HUDEP-2 (cell line): Measurements from ENCODE around the gene NACA2.
"Not testable (repeated sequence)": the region's sequence is repeated elsewhere in the genome, so short reads cannot be mapped to it uniquely, and the experiment has no call there.

ENCODE experiments used
- DNase-seq, 76 experiments: peaks; one replicate each; lab custom pipeline; 2025; ENCODE audit not compliant: unreplicated experiment in 76 of 76; lab: John Stamatoyannopoulos, UW

The NACA2 gene

GRCh38 chr17:61579961-61580360 lies 11.1 kb downstream of the NACA2 start:
- no peak for DNase-seq

DNA sequence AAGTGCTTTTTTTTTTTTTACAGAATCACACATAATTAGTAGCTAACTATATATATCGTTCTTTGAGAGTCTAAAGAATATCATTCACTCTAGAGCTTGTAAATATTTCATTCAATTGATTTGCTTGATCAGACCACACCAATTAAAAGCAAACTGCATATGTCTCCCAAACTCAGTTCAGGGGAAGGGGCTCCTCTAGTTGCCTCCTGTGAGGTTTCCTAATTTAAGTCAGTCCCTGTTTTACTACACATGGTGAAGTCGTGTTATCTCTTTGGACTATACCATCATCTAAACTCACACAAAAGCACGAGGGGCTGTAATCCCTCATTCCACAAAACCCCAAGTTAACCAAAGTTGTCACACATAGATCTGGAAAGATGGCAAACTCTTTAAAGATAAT lies 11.7 kb downstream of the NACA2 start:
- DNase-seq, result no peak

DNA sequence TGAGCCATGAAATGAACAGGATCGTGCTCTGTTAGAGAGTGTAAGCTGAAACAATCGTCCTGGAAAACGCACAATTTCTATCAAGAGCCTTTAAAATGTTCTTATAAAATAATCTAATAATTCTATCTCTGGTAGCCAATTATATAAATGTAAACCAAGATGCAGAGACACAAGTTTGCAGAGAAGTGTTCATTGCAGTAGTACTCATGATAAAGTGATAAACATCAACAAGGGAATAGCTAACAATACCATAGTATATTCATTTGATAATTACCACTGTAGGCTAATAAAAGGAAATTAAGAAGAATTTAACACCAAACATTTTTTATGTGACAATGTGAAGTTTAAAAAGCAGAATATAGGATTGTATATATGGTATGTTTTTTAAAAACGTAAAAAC lies 12.4 kb downstream of the NACA2 start:
- DNase-seq, result no peak

- DNase-seq, result no peak
Observed at GRCh38 chr17:61575983-61576382, 15.0 kb downstream of the NACA2 start.

- DNase-seq, result no peak
Observed at GRCh38 chr17:61575352-61575975, 15.6 kb downstream of the NACA2 start.

DNA sequence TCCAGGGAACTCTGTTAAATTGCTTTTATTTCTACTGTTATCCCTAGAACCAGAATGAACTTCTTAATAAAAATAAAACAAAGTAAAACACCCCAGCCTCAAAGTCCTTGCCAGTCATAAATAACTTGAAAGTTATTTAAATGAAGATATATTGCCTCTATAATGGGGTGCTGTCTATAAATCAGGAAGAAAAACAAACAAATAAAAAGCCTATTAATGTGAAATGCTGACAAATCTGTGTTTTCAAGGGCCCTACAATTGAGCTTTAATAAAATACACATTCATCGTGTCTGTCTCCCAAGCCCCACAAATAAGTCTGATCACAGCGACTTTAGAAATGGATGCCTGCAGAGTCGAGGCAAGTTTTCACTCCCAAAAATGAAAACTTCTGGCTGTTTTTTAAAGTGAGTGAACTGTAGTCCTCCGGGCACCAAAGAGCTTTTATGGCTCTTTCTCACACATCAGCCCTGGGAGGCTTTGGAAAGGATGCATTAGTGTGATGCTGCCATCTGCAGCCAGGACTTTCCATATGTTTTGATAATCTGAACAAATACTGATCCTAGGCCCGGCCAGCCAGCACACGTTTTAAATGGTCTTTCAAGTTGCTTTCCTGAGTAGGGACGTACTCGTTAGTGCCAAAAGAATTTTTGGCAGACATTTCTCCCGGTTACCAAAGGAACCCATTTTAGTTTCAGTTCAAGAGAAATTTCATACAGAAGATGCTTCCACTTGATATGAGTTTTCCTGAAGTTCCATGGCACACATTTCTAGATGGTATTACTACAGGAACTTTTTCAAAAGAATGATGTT lies 16.3 kb downstream of the NACA2 start:
- peak in 2 of 76 experiments; percentile 3 to 6 for DNase-seq

- DNase-seq, result not testable (repeated sequence)
Observed at GRCh38 chr17:61572547-61572946, 18.5 kb downstream of the NACA2 start.

GRCh38 chr17:61571624-61572023 lies 19.4 kb downstream of the NACA2 start:
- no peak for DNase-seq

DNA sequence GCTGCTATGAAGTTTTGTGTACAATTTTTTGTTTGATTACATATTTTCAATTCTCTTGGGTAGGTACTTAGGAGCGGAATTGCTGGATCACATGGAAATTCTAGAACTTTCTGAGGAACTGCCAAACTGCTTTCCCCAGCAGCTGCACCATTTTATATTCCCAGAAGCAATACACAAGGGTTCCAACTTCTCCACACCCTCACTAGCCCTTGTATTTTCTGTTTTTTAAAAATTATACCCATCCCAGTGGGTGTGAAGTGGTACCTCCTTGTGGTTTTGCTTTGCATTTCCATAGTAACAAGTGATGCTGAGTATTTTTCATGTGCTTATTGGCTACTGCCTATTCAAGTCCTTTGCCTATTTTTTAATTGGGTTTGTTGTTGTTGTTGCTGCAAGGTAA lies 20.9 kb downstream of the NACA2 start:
- peak in 1 of 76 experiments; percentile 5 for DNase-seq

DNA sequence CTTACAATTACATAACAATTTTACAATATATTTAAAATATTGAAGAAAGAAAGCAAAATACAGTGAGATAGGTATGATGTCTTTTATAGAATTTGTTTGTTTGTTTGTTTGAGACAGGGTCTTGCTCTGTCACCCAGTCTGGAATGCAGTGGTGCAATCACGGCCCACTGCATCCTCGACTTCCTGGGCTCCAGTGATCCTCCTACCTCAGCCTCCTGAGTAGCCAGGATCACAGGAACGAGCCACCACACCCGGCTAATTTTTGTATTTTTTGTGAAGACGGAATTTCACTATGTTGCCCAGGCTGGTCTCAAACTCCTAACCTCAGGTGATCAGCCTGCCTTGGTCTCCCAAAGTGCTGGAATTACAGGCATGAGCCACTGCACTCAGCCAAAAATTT lies 21.5 kb downstream of the NACA2 start:
- not testable (repeated sequence) for DNase-seq

- DNase-seq, result no peak
Observed at GRCh38 chr17:61568219-61569072, 22.6 kb downstream of the NACA2 start.

- no peak for DNase-seq
Observed at GRCh38 chr17:61567045-61567802, 23.8 kb downstream of the NACA2 start.

DNA sequence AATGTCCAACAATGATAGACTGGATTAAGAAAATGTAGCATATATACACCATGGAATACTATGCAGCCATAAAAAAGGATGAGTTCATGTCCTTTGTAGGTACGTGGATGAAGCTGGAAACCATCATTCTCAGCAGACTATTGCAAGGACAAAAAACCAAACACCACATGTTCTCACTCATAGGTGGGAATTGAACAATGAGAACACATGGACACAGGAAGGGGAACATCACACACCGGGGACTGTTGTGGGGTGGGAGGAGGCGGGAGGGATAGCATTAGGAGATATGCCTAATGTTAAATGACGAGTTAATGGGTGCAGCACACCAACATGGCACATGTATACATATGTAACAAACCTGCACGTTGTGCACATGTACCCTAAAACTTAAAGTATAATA lies 24.6 kb downstream of the NACA2 start:
- not testable (repeated sequence) for DNase-seq

- DNase-seq, result not testable (repeated sequence)
Observed at GRCh38 chr17:61565850-61566249, 25.2 kb downstream of the NACA2 start.

GRCh38 chr17:61565213-61565612 lies 25.8 kb downstream of the NACA2 start:
- DNase-seq, result no peak

- DNase-seq, result no peak
Observed at GRCh38 chr17:61562287-61562686, 28.7 kb downstream of the NACA2 start.

GRCh38 chr17:61561354-61561753 lies 29.7 kb downstream of the NACA2 start:
- no peak for DNase-seq

- no peak for DNase-seq
Observed at GRCh38 chr17:61560071-61560470, 30.9 kb downstream of the NACA2 start.

- DNase-seq, result no peak
Observed at GRCh38 chr17:61556224-61557188, 34.5 kb downstream of the NACA2 start.
